ENCODE data around the gene RABL3. TPM values are rescaled to one million over a fixed set of nuclear protein-coding genes. Genes with fewer than 3 reads are reported as not detected.

RABL3 gene
- polyA plus RNA-seq, 1 experiment = 2.6 TPM

GRCh38 chr3:120659834-120660233, 82.5 kb downstream of the RABL3 start:
- Histone ChIP-seq H3K27me3 (ENCODE audit: control insufficient read depth, insufficient read depth, low read length) (no peaks in the 10 kb centered on the region; the same call in none of the 2 replicates), H3K36me3 (ENCODE audit: control insufficient read depth, insufficient read depth, low read length) (no peaks in the 10 kb centered on the region), H3K4me3 (ENCODE audit: low read depth, low read length) (no peak overlapping the region)
- DNase-seq (ENCODE audit: low read depth) = no peak
- TF ChIP-seq CTCF (IDR thresholded peaks at IDR 0.05; ENCODE audit: insufficient read depth, low read depth, low read length) = no peak
- CTCF ChIA-PET = no interaction called here
- POLR2A ChIA-PET = no interaction called here

DNA sequence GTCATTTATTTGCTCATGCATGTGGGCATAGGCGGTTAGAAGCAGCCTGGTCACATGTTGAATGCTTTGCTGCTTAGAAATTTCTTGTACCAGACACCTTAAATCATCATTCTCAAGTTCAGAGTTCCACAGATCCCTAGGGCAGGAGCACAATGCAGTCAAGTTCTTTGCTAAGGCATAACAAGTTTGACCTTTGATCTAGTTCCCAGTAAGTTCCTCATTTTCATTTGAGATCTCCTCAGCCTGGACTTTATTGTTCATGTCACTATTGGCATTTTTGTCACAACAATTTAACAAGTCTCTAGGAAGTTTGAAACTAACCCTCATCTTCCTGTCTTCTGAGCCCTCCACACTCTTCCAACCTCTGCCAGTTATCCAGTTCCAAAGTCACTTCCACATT, 83.0 kb downstream of the RABL3 start:
- POLR2A ChIA-PET = no interaction called here
- H3K4me3 ChIP-seq (ENCODE audit: low read depth, low read length) = no peak overlapping the region
- TF ChIP-seq CTCF (IDR thresholded peaks at IDR 0.05; ENCODE audit: insufficient read depth, low read depth, low read length) = no peak
- H3K36me3 ChIP-seq (ENCODE audit: control insufficient read depth, insufficient read depth, low read length) = no peaks in the 10 kb centered on the region
- CTCF ChIA-PET = no interaction called here
- H3K27me3 ChIP-seq (ENCODE audit: control insufficient read depth, insufficient read depth, low read length) = no peaks in the 10 kb centered on the region; the same call in none of the 2 replicates
- DNase-seq (ENCODE audit: low read depth) = no peak

DNA sequence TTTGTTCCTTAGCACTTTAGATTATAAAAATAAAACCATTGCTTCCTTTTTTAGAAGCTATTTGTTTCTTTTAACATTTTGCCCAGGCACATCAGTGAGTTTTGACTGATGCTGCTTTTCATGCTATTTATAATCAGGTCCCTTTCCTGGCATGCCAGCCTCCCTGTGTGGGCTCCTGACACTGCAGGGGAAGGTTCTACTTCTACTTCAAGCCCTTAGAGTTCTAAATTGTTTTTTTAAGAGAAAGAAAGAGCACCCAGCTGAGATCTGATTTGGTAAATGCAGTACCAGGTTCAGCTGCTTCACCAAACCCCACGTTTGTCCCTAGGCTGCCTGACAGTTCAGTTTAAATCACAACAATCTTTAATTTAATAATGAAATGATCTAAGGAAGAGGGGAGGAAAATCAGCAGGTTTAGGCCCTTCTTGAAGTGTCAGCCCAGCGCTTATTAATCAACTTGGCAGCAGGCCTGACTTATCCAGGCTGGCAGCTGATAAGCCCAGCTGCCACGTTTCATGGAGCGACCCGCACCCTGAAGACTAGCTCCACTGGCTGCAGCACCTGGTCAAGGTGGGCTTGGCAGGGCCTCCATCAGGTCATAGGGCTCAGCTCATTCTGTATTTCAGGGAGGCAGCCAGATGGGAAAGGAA, 89.3 kb downstream of the RABL3 start:
- TF ChIP-seq CTCF (IDR thresholded peaks at IDR 0.05; ENCODE audit: insufficient read depth, low read depth, low read length) = no peak
- Histone ChIP-seq H3K27me3 (ENCODE audit: control insufficient read depth, insufficient read depth, low read length) (no peaks in the 10 kb centered on the region; the same call in 1 of the 2 replicates), H3K4me3 (ENCODE audit: low read depth, low read length) (no peak overlapping the region), H3K36me3 (ENCODE audit: control insufficient read depth, insufficient read depth, low read length) (no peaks in the 10 kb centered on the region)
- DNase-seq (ENCODE audit: low read depth) = no peak
- CTCF ChIA-PET = interaction anchor here (1.5 kb wide), 1 partner anchor 142 kb away, joined by 6 read pairs; no protein-coding TSS in a partner anchor
- POLR2A ChIA-PET = no interaction called here

DNA sequence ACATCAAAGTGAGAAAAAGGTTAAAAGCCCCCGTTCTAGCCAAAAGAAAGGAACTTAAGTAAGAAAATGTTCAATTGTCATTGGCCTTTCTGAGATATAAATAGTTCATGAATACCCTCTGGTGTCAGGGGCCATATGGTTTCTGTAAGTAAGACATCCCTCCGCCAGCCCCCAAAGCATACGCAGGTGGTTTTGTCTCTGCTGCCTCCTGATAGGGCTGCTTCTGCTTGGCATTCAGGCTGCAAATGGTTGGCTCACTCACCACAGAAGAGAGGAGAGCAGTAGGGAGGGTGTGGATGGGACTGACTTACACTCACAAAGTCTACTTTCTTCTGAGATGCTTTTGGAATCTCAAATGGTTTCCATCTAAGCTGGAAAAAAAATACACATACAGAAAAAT, 90.0 kb downstream of the RABL3 start:
- Histone ChIP-seq H3K27me3 (ENCODE audit: control insufficient read depth, insufficient read depth, low read length) (no peaks in the 10 kb centered on the region; the same call in 1 of the 2 replicates), H3K4me3 (ENCODE audit: low read depth, low read length) (no peak overlapping the region), H3K36me3 (ENCODE audit: control insufficient read depth, insufficient read depth, low read length) (no peaks in the 10 kb centered on the region)
- ChIA-PET POLR2A (no interaction called here), CTCF (interaction anchor here (1.5 kb wide), 1 partner anchor 143 kb away, joined by 6 read pairs; no protein-coding TSS in a partner anchor)
- no peak for DNase-seq (ENCODE audit: low read depth)
- TF ChIP-seq CTCF (IDR thresholded peaks at IDR 0.05; ENCODE audit: insufficient read depth, low read depth, low read length) = no peak

GRCh38 chr3:120650311-120650710, 92.0 kb downstream of the RABL3 start:
- no peak for TF ChIP-seq CTCF (IDR thresholded peaks at IDR 0.05; ENCODE audit: insufficient read depth, low read depth, low read length)
- no peaks in the 10 kb centered on the region; the same call in 1 of the 2 replicates for H3K27me3 ChIP-seq (ENCODE audit: control insufficient read depth, insufficient read depth, low read length)
- H3K36me3 ChIP-seq (ENCODE audit: control insufficient read depth, insufficient read depth, low read length) = no peaks in the 10 kb centered on the region
- POLR2A ChIA-PET = no interaction called here
- CTCF ChIA-PET = no interaction called here
- no peak overlapping the region for H3K4me3 ChIP-seq (ENCODE audit: low read depth, low read length)
- DNase-seq (ENCODE audit: low read depth) = no peak

Measured in BJ (cell line).